GM11168 (cell line): ENCODE results near the gene LAMB1.

ENCODE experiments used
- in situ Hi-C: fragments of 300-500 bp; cut with MboI; formaldehyde crosslinking; loops from one replicate; pipeline ENCODE4 v1.12.0; 2022; ENCODE audit warnings: low sequenced_read_pairs; ENCODE audit not compliant: unreplicated experiment

LAMB1 gene

DNA sequence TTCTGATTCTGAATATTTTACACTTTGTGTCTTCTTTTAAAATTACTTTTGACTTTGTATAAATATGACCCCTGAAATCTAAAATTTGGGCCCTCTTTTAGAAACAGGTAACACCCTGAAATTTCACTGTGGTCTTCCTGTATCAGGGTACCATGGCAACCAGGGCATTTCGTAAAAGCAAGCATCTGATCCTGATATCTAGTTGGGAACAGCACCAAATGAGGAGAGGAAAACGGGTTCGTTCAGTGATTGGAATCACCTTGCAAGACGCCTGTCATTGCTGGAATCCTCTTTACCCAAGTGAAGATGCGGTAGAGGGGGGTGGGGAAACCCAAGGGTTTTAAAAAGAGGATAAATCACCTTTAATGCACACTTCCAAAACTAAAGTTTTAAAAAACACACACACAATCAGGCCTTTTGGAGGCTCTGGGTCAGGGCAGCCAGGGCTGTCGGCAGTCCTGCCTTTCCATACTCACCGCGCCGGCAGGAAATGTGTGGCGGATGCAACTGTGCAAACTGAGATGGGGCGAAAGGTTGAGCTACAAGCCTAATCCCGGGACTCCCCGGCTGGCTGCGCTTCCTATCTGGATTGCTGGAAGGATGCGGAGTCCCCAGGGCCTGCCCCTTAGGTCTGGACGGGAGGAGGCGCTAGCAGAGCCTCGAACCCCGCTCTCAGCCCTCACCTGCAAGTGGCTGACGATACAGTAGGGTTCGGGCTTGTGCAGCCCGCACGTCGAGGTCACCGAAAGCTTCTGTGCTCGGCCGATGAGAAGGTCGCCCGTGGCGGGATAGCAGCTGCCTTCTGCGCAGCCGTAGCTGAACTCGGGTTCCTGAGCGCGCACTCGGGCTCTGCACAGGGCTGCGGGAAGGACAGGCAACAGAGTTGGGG, 1.8 kb downstream of the LAMB1 start:
- in situ Hi-C loops: no loop called here

- in situ Hi-C loops: no loop called here
Observed at GRCh38 chr7:107999779-108000560, 3.0 kb downstream of the LAMB1 start.

- in situ Hi-C loops: no loop called here
Observed at GRCh38 chr7:107998660-107999480, 4.1 kb downstream of the LAMB1 start.

DNA sequence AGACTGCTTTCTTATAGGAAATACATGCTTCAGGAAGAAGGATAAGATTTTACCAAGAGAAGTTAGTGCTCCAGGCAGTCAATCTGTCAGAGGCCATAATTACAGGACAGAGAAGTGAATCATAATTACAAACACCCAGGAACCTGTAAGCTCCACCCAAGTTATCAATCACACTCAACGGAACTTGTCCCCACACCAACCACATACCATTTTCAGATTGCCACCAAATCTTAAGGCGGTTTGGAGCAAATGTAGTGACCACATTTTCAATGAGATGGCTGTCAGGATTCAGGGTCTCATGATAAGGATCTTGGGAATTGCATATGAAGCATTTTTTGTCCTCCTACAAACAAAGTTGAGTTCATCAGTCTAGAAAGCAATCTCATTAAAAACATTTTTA, 4.8 kb downstream of the LAMB1 start:
- in situ Hi-C loops: no loop called here

- in situ Hi-C loops: no loop called here
Observed at GRCh38 chr7:107996072-107996882, 6.7 kb downstream of the LAMB1 start.

GRCh38 chr7:107995184-107996071, 7.5 kb downstream of the LAMB1 start:
- in situ Hi-C loops: no loop called here

DNA sequence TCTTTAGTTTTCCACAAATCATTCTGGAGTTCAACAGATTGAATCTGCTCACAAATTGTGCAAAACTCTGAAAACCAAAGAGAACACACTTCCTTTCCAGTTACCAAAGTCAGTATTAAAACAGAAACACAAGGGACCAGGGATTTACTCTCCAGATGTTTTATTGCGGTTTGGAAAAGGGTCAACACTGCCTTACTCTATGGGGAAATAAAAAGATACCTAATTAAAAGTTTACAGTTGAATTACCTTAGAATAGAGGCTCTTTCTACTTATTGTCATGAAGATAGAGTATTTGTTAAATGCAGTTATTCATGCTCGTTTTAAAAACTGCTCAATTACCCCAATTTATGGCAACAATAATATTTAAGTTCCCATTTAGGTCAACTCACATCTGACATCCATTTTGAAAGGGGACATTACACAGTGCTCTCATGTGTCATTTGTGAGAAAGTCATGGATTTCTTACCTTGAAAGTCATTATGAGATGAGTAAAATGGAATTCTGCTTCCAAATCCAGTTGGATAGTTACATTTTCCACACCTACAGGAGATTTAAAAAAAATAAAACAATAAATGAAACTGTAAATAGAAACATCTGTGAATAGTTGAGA, 8.4 kb downstream of the LAMB1 start:
- in situ Hi-C loops: no loop called here

GRCh38 chr7:107993891-107994291, 9.1 kb downstream of the LAMB1 start:
- in situ Hi-C loops: no loop called here

DNA sequence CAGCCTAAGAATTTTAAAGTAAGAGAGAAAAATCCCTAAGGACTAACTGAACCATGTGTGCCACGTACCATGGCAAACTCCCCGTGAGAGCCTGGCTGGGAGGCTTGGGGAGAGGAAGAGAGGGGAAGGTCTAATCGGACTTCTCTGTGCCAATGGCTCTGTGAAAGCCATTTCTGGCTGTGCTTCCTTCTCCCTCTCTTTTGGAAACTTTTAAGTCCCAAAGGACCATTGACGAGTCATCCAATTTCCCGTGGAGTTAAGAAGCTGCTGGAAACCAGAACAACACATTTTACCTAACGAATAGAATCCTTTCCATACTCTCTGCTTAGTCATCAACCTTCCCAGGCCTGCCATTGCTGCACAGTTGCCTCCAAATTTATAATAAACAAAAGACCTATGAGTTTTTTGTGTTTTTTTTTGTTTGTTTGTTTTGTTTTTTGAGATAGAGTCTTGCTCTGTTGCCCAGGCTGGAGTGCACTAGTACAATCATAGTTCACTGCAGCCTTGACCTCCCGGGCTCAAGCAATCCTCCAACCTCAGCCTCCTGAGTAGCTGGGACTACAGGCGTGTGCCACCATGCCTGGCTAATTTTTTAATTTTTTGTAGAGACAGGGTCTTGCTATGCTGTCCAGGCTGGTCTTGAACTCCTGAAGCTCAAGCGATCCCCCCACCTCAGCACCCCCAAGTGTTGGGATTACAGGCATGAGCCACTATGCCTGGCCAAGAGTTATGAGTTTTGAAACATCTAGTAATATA, 13.2 kb downstream of the LAMB1 start:
- in situ Hi-C loops: no loop called here

- in situ Hi-C loops: no loop called here
Observed at GRCh38 chr7:107982918-107983389, 20.0 kb downstream of the LAMB1 start.

DNA sequence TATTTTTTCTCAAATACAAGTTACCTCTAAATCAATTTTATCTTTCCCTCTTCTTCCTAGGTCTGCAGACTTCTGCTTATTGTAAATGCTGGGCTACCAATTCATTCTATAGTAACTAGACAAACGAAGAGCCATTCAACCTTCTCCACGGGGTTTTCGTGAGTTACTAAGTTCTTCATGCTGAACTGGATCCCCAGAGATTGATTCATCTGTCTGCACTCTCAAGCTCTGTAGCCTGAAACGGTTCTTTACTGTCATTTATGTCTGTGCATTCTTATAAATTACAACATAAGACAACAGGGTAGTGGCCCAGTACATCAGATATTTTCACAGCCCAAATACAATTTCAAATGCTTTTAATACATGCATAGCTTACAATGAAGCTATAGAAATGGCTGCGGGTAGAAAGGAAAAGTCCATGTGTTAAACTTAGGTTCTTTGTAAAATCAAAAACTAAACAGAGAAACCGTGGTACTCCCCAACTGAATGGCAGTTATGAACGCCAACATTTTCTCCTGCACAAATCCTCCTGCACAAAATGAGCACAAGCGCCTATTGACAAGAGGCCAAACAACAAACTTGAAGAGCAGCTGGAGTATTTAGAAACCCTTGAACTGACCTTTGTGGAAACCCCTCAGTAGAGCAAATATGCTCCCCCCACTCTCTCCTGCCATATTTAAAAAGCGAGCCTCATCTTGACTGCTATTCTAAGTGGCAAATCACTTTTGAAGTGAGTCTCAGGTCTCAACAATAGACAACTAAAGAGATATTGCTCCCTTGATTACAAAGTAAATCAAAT, 20.7 kb downstream of the LAMB1 start:
- in situ Hi-C loops: no loop called here

DNA sequence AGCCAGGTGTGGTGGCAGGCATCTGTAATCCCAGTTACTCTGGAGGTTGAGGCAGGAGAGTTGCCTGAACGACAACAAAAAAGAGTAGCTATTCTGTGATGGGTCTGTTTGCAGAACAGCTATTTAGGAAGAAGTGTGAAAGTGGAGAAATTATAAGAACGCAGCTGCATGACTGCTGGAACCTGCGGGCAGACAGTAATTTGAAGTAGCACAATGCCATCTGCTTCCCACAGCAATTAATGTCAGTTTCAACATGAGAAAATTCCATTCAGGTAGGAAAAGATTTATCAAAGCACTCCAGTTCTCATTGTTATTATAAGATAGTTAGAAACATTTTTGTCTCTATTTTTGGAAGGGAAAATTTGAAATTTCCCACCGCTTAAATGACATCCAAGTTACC, 21.5 kb downstream of the LAMB1 start:
- in situ Hi-C loops: no loop called here

GRCh38 chr7:107980671-107981190, 22.2 kb downstream of the LAMB1 start:
- in situ Hi-C loops: no loop called here

GRCh38 chr7:107980171-107980570, 22.8 kb downstream of the LAMB1 start:
- in situ Hi-C loops: no loop called here

DNA sequence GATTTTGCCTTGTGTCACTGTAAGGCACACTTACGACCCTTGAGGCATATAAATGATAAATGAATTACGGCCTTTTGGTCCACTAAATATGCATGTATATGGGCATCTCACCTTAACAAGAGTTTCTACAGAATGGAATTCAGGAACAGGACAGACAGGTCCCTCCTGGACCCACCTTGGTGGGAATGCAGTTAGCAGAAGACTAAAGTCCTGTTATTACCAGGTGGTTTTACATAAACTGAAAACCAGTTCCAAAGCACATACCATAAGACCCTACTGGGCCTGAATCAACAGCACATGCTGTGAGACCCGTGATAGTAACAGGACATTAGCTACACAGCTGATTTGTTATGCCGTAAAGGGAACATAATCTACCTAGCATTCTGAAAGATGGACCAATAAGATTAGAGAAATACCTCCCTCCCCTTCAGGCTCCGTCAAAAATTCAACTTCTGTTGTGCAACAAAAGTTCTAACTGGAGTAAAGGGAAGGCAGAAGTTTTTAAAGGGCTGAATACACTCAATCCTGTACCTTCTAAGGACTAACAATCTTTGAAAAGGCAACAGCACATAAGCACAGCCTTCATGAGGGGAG, 24.0 kb downstream of the LAMB1 start:
- in situ Hi-C loops: no loop called here

- in situ Hi-C loops: no loop called here
Observed at GRCh38 chr7:107977048-107977447, 25.9 kb downstream of the LAMB1 start.
